Skin of body (tissue), 2 donors: ENCODE results near the gene MRAP2. TPM values are rescaled to one million over a fixed set of nuclear protein-coding genes. Genes with fewer than 3 reads are reported as not detected.
"Not testable (repeated sequence)": the region's sequence is repeated elsewhere in the genome, so short reads cannot be mapped to it uniquely, and the experiment has no call there.

Experiments used
- DNase-seq: peaks from one replicate; lab custom pipeline; 2025; lab: John Stamatoyannopoulos, UW
- total RNA-seq: library from RNA; depleted of rRNA; stranded (reverse); fragments of >200 nt; gene quantifications from one replicate; pipeline ENCODE4 v1.2.3, GENCODE V29; 2014

MRAP2 gene
- total RNA-seq, 1 donor from 2014 or later, result 5.6 TPM

DNA sequence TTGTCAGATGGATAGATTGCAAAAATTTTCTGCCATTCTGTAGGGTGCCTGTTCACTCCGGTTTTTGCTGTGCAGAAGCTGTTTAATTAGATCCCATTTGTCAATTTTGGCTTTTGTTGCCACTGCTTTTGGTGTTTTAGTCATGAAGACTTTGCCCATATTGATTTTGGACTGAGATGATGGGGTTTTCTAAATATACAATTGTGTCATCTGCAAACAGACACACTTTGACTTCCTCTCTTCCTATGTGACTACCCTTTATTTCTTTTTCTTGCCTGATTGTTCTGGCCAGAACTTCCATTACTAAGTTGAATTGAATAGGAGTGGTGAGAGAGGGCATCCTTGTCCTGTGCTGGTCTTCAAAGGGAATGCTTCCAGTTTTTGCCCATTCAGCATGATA, 96.0 kb downstream of the MRAP2 start:
- not testable (repeated sequence) for DNase-seq

GRCh38 chr6:84133385-84133784, 99.8 kb downstream of the MRAP2 start:
- not testable (repeated sequence) for DNase-seq

DNA sequence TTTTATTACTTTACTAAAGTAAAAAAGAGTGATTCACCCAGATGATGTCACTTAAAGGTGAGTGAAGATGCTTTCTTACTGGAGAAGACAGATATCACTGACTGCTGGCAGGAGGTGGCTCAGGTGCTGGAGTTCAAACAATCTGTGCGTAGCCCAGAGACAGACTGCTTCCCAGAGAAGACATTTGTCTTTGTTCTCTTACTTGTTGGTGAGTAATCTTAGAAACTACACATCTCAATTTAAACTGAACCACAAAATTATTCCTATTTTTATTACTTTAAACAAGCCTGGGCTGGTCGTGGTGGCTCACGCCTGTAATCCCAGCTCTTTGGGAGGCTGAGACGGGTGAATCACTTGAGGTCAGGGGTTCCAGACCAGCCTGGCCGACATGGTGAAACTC, 101.7 kb downstream of the MRAP2 start:
- no peak for DNase-seq

- no peak for DNase-seq
Observed at GRCh38 chr6:84136364-84137050, 102.9 kb downstream of the MRAP2 start.

DNA sequence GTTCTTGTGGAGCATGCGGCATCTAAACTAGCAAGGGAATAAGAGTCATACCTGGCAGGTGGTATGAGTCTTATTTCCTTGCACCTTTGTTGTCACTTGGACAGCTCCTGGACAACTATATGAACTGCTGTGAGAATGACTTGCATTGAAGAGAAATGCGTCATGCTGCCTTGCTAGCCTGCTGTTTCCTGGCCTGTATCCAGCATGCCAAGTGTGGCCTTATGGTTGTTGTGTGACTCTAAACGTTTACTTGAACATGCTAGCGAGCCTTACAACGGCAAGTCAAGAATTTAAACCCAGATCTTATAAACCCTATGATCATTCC, 103.4 kb downstream of the MRAP2 start:
- no peak for DNase-seq

GRCh38 chr6:84137989-84138575, 104.5 kb downstream of the MRAP2 start:
- no peak for DNase-seq

DNA sequence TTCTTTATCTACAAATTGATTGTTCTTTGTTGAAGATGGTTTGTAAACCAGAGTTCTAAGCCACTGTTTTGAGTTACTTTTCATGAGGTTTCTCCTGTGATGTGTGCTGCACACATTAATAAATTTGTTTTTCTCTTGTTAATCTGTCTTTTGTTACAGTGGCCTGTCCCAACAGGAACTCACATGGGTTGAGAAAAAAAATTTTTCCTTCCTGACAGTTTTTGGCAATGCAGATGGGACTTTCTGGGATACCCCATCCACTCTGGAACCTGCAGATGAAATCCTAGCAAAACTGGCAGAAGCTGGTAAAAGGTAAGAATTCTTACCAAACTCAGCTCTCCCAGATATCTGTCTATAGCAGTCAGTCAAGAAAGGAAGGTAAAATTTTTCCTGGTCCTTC, 105.7 kb downstream of the MRAP2 start:
- no peak for DNase-seq

Other genes starting within 250 kb of the MRAP2 start
- not detected for gene RIPPLY2, start 180.4 kb upstream of the MRAP2 start, total RNA-seq
- 4.1 TPM for gene CYB5R4, start 174.1 kb upstream of the MRAP2 start, total RNA-seq
- gene CEP162, start 193.9 kb downstream of the MRAP2 start, total RNA-seq, result 11.1 TPM